ENCODE results near the gene IKZF4. TPM values are rescaled to one million over a fixed set of nuclear protein-coding genes. Genes with fewer than 3 reads are reported as not detected.

IKZF4 gene
- total and polyA plus RNA-seq, 2 of the 8 experiments (the other 6 are each of a cell fraction or from before 2014, with no cell fraction given) = 8.0 to 13.3 TPM

GRCh38 chr12:56082967-56083366 is 62.1 kb downstream of the IKZF4 start:
- Histone ChIP-seq H2BK12ac (ENCODE audit: low read depth, low read length) (no peak overlapping the region), H2BK5ac (ENCODE audit: low read depth, low read length) (no peak overlapping the region), H3K14ac (ENCODE audit: insufficient read length) (no peak overlapping the region), H4K20me1 (replicated peaks in 1 of 2; ENCODE audit: control insufficient read depth in 1 of 2, insufficient read depth in 2 of 2, low read length in 2 of 2) (peaks cover 2 to 10% of the 10 kb centered on the region in 2 experiments), H3K4me1 (replicated peaks in 1 of 4; ENCODE audit: control insufficient read depth in 3 of 4, insufficient read depth in 4 of 4, low read length in 3 of 4) (peaks cover 3 to 17% (median 11%) of the 10 kb centered on the region in 4 experiments), H4K8ac (ENCODE audit: extremely low read depth, insufficient read depth, low read length) (no peak overlapping the region), H3K9ac (replicated peaks in 1 of 4; ENCODE audit: extremely low read depth in 1 of 4, low read depth in 3 of 4, low read length in 3 of 4) (no peak overlapping the region), H3K36me3 (ENCODE audit: control insufficient read depth in 2 of 4, insufficient read depth in 4 of 4, low read length in 3 of 4) (peaks cover 16 to 27% (median 22%) of the 10 kb centered on the region in 4 experiments), H3K4ac (replicated peaks; ENCODE audit: insufficient read length, low read depth, low read length) (no peak overlapping the region), H3K4me2 (ENCODE audit: insufficient read depth in 1 of 2, low read depth in 2 of 2, low read length in 2 of 2) (no peak overlapping the region; a peak in 1 of 4 replicates), H2AK5ac (ENCODE audit: low read depth, low read length) (no peak overlapping the region), H3K23ac (ENCODE audit: insufficient read length) (no peak overlapping the region), H3K27me3 (replicated peaks in 1 of 4; ENCODE audit: control insufficient read depth in 3 of 4, extremely low read depth in 1 of 4, insufficient read depth in 3 of 4, low read length in 3 of 4) (no peaks in the 10 kb centered on the region), H4K91ac (replicated peaks; ENCODE audit: insufficient read length, low read length) (no peak overlapping the region), H2BK20ac (ENCODE audit: low read length) (no peak overlapping the region), H3K18ac (ENCODE audit: extremely low read depth, low read length) (no peak overlapping the region), H2AFZ (ENCODE audit: low read length) (no peak overlapping the region), H2BK15ac (ENCODE audit: low read length) (no peak overlapping the region), H3K79me1 (ENCODE audit: low read depth, low read length) (peaks cover 7% of the 10 kb centered on the region; the same call in 1 of the 2 replicates), H3K4me3 (ENCODE audit: extremely low read depth in 1 of 4, insufficient read depth in 2 of 4, low read depth in 3 of 4, low read length in 4 of 4) (no peak overlapping the region), H4K5ac (ENCODE audit: insufficient read length, low read depth, low read length) (no peak overlapping the region), H2BK120ac (replicated peaks; ENCODE audit: low read depth, low read length) (no peak overlapping the region), H3K27ac (ENCODE audit: low read depth, low read length) (no peak overlapping the region), H3K56ac (replicated peaks; ENCODE audit: insufficient read length, low read depth, low read length) (no peak overlapping the region), H3K9me3 (ENCODE audit: insufficient read depth in 2 of 2, low read depth in 1 of 2, low read length in 1 of 2) (no peaks in the 10 kb centered on the region), H3K23me2 (ENCODE audit: low read depth, low read length) (peaks cover 7% of the 10 kb centered on the region; the same call in 1 of the 2 replicates), H3K79me2 (ENCODE audit: control insufficient read depth in 1 of 2, insufficient read depth in 2 of 2, low read length in 2 of 2) (peaks cover 0 to 27% of the 10 kb centered on the region in 2 experiments; a peak in 2 of 4 replicates)
- no peak for FAIRE-seq
- DNase-seq (ENCODE audit: low read depth in 1 of 2, low spot score in 2 of 2) = no peak
- CTCF ChIA-PET (ENCODE audit: partially characterized antibody) = interaction anchor here (1.0 to 5.1 kb wide), 6 partner anchors 13 to 346 kb away, joined by 3 to 38 read pairs (median 6); partner anchors contain the start of gene PA2G4
- WGBS, 2 experiments (ENCODE audit: extremely low coverage in 1 of 2, insufficient coverage in 1 of 2, insufficient read length in 1 of 2, insufficient replicate concordance in 2 of 2, low coverage in 1 of 2, low lambda C conversion rate in 2 of 2, missing lambda C conversion rate in 1 of 2) = 84% methylated on average over 3 of the region's 3 CpGs; no CpG with 5 or more reads in 1 of the 2 experiments
- TF ChIP-seq NRF1 (IDR thresholded peaks at IDR 0.05; ENCODE audit: low read depth, low read length) (no peak), TCF12 (IDR thresholded peaks at IDR 0.05; ENCODE audit: low read depth, low read length) (no peak), RXRA (IDR thresholded peaks at IDR 0.05; ENCODE audit: insufficient read depth, low read depth, low read length) (no peak), KDM1A (IDR thresholded peaks at IDR 0.05; ENCODE audit: borderline replicate concordance, low read length) (no peak), EZH2 (IDR thresholded peaks at IDR 0.05; ENCODE audit: low read depth, low read length, severe bottlenecking) (no peak), MAFK (IDR thresholded peaks at IDR 0.05; ENCODE audit: low read depth, low read length) (no peak), EP300 (IDR thresholded peaks at IDR 0.05; ENCODE audit: borderline replicate concordance in 1 of 2, low read depth in 2 of 2, low read length in 2 of 2) (no peak), CTCF (IDR thresholded peaks at IDR 0.05; ENCODE audit: control extremely low read depth in 1 of 3, insufficient read depth in 1 of 3, low read depth in 1 of 3, low read length in 3 of 3) (no peak)
- POLR2A ChIA-PET (ENCODE audit: partially characterized antibody) = interaction anchor here (1.0 to 8.9 kb wide), 8 partner anchors 9 to 381 kb away, joined by 3 to 112 read pairs (median 4); partner anchors contain the start of gene PA2G4

All from H1 (cell line).